ENCODE data around the gene TRIP12. TPM values are rescaled to one million over a fixed set of nuclear protein-coding genes. Genes with fewer than 3 reads are reported as not detected.
A peak's percentile ranks its signal among the peaks of the same experiment; 100 is the strongest.

Gene TRIP12
- polyA plus RNA-seq, 2 of the 4 experiments (the other 2 are of a cell fraction), result 103 to 151 TPM

GRCh38 chr2:229937537-229937936, 15.7 kb upstream of the TRIP12 start:
- TF ChIP-seq RFX5 (IDR thresholded peaks at IDR 0.05) (no peak), ZSCAN20 (CRISPR knock-in tag; IDR thresholded peaks at IDR 0.05) (no peak), HOXB5 (CRISPR knock-in tag; IDR thresholded peaks at IDR 0.05) (no peak), MAZ (IDR thresholded peaks at IDR 0.05; ENCODE audit: borderline replicate concordance, low read depth, low read length) (no peak), HOXA7 (CRISPR knock-in tag; IDR thresholded peaks at IDR 0.05) (no peak), HMGXB4 (CRISPR knock-in tag; IDR thresholded peaks at IDR 0.05; ENCODE audit: borderline replicate concordance) (no peak), ESRRA (IDR thresholded peaks at IDR 0.05; ENCODE audit: borderline replicate concordance, low read length) (no peak), SMC3 (IDR thresholded peaks at IDR 0.05) (no peak), ZFP36 (IDR thresholded peaks at IDR 0.05; ENCODE audit: borderline replicate concordance, partially characterized antibody) (no peak), SREBF2 (IDR thresholded peaks at IDR 0.05) (no peak), HDAC2 (IDR thresholded peaks at IDR 0.05) (no peak)
- TF ChIP-seq, protein P1, sequence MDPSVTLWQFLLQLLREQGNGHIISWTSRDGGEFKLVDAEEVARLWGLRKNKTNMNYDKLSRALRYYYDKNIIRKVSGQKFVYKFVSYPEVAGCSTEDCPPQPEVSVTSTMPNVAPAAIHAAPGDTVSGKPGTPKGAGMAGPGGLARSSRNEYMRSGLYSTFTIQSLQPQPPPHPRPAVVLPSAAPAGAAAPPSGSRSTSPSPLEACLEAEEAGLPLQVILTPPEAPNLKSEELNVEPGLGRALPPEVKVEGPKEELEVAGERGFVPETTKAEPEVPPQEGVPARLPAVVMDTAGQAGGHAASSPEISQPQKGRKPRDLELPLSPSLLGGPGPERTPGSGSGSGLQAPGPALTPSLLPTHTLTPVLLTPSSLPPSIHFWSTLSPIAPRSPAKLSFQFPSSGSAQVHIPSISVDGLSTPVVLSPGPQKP (IDR thresholded peaks at IDR 0.05; ENCODE audit: low read depth, low read length), result no peak
- TF ChIP-seq, protein P2, sequence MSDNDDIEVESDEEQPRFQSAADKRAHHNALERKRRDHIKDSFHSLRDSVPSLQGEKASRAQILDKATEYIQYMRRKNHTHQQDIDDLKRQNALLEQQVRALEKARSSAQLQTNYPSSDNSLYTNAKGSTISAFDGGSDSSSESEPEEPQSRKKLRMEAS (IDR thresholded peaks at IDR 0.05), result no peak
- Histone ChIP-seq H3K4me2 (no peak overlapping the region), H3K27ac (no peak overlapping the region), H3K4me1 (no peaks in the 10 kb centered on the region), H3K4me3 (no peak overlapping the region), H3K9me3 (no peaks in the 10 kb centered on the region)
- 90% methylated on average over 4 of the region's 4 CpGs for WGBS (ENCODE audit: missing lambda C conversion rate)
- FAIRE-seq (no peak), DNase-seq (ENCODE audit: low read depth in 1 of 2, low spot score in 1 of 2) (no peak), ATAC-seq (no peak; a peak in 1 of 6 replicates)
- ChIA-PET CTCF (interaction anchor here (0.6 kb wide), 1 partner anchor 602 kb away, joined by 3 read pairs; no protein-coding TSS in a partner anchor), POLR2A (no interaction called here)

GRCh38 chr2:229931241-229931640, 9.4 kb upstream of the TRIP12 start:
- FAIRE-seq (no peak), ATAC-seq (no peak), DNase-seq (ENCODE audit: low read depth in 1 of 2, low spot score in 1 of 2) (no peak)
- Histone ChIP-seq H3K4me2 (no peak overlapping the region), H3K9me3 (no peaks in the 10 kb centered on the region), H3K4me1 (peaks cover 21% of the 10 kb centered on the region), H3K4me3 (no peak overlapping the region), H3K27ac (no peak overlapping the region)
- no peak for TF ChIP-seq SREBF2 (IDR thresholded peaks at IDR 0.05)
- TF ChIP-seq MAFK (IDR thresholded peaks at IDR 0.05; ENCODE audit: partially characterized antibody), result peak; percentile 11
- ChIA-PET CTCF (no interaction called here), POLR2A (no interaction called here)
- WGBS (ENCODE audit: missing lambda C conversion rate), result 97% methylated on average over 5 of the region's 5 CpGs

DNA sequence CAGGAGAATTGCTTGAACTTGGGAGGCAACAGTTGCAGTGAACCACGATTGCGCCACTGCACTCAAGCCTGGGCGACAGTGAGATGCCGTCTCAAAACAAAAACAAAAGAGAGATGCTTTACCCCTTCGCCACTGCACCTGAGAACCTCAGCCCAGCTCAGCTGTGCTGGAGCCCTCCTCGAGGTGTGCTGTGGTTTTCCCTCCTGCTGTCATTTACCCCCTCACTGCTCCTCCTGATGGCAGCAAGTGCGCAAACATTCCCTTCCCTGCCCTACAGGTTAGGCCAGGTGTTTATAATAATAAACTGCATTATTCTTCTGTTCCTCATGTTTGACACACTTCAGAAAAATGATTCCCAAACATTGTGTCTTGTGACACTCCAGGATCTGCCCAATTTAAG, 8.8 kb upstream of the TRIP12 start:
- no peak for FAIRE-seq
- H3K4me1 ChIP-seq, result peaks cover 21% of the 10 kb centered on the region
- peak in 1 of 2 experiments; percentile 35; a peak in 1 of 6 replicates for ATAC-seq
- CTCF ChIA-PET, result no interaction called here
- no peak overlapping the region for H3K27ac ChIP-seq
- no peak for DNase-seq (ENCODE audit: low read depth in 1 of 2, low spot score in 1 of 2)
- no peak overlapping the region for H3K4me3 ChIP-seq
- WGBS (ENCODE audit: missing lambda C conversion rate), result 89% methylated on average over 5 of the region's 7 CpGs
- POLR2A ChIA-PET, result no interaction called here
- H3K4me2 ChIP-seq, result no peak overlapping the region
- no peaks in the 10 kb centered on the region for H3K9me3 ChIP-seq
- TF ChIP-seq HOXB13 (CRISPR knock-in tag; IDR thresholded peaks at IDR 0.05; ENCODE audit: low read depth) (no peak), CBX2 (IDR thresholded peaks at IDR 0.05; ENCODE audit: borderline replicate concordance, low read depth) (no peak), BHLHE40 (IDR thresholded peaks at IDR 0.05; ENCODE audit: low read depth, low read length) (no peak), CHD4 (IDR thresholded peaks at IDR 0.05; ENCODE audit: borderline replicate concordance) (no peak), POLR2A (IDR thresholded peaks at IDR 0.05; ENCODE audit: low read length) (no peak), TFCP2L1 (CRISPR knock-in tag; IDR thresholded peaks at IDR 0.05) (no peak), CBX8 (IDR thresholded peaks at IDR 0.05) (no peak), FOSB (CRISPR knock-in tag; IDR thresholded peaks at IDR 0.05) (no peak), HEYL (CRISPR knock-in tag; IDR thresholded peaks at IDR 0.05) (no peak), RCOR1 (IDR thresholded peaks at IDR 0.05; ENCODE audit: low read depth, low read length) (no peak), RNF2 (IDR thresholded peaks at IDR 0.05; ENCODE audit: borderline replicate concordance, low read depth) (no peak), JUNB (IDR thresholded peaks at IDR 0.05) (no peak), EHMT2 (IDR thresholded peaks at IDR 0.05; ENCODE audit: low read depth) (no peak), ESRRA (IDR thresholded peaks at IDR 0.05; ENCODE audit: borderline replicate concordance, low read length) (no peak), USF2 (IDR thresholded peaks at IDR 0.05) (no peak), POLR2AphosphoS2 (conservative IDR thresholded peaks at IDR 0.05; ENCODE audit: low read length) (no peak), MAFK (IDR thresholded peaks at IDR 0.05; ENCODE audit: partially characterized antibody) (no peak)
- TF ChIP-seq, protein P2 (IDR thresholded peaks at IDR 0.05), result no peak
- TF ChIP-seq, protein P3, sequence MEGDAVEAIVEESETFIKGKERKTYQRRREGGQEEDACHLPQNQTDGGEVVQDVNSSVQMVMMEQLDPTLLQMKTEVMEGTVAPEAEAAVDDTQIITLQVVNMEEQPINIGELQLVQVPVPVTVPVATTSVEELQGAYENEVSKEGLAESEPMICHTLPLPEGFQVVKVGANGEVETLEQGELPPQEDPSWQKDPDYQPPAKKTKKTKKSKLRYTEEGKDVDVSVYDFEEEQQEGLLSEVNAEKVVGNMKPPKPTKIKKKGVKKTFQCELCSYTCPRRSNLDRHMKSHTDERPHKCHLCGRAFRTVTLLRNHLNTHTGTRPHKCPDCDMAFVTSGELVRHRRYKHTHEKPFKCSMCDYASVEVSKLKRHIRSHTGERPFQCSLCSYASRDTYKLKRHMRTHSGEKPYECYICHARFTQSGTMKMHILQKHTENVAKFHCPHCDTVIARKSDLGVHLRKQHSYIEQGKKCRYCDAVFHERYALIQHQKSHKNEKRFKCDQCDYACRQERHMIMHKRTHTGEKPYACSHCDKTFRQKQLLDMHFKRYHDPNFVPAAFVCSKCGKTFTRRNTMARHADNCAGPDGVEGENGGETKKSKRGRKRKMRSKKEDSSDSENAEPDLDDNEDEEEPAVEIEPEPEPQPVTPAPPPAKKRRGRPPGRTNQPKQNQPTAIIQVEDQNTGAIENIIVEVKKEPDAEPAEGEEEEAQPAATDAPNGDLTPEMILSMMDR (IDR thresholded peaks at IDR 0.05), result no peak
- TF ChIP-seq, protein P4, sequence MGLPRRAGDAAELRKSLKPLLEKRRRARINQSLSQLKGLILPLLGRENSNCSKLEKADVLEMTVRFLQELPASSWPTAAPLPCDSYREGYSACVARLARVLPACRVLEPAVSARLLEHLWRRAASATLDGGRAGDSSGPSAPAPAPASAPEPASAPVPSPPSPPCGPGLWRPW (IDR thresholded peaks at IDR 0.05), result no peak
